Activated B cell treated with CpG ODN at 0.5 μM for 24 hours (primary cell): ENCODE results near the gene QTRT2. TPM values are rescaled to one million over a fixed set of nuclear protein-coding genes. Genes with fewer than 3 reads are reported as not detected.

Experiments used
- ATAC-seq: fragments of 200-7000 bp; cut with Tn5 transposase; one replicate; pipeline ENCODE4 v1.10.0; 2021; ENCODE audit warnings: low read depth, mild to moderate bottlenecking, moderate library complexity
- CTCF ChIA-PET: fragments of 350-600 bp; sonication (Branson Sonifier 250); formaldehyde crosslinking; loops from one replicate; lab custom pipeline; 2021; ENCODE audit warnings: antibody characterized with exemption; lab: Charles Lee
- POLR2A ChIA-PET: fragments of 350-600 bp; sonication (Branson Sonifier 250); formaldehyde crosslinking; loops from one replicate; lab custom pipeline; 2021; ENCODE audit warnings: antibody characterized with exemption; lab: Charles Lee
- DNase-seq: peaks from one replicate; pipeline ENCODE4 v3.0.0; 2022
- H3K27ac Mint-ChIP-seq: one replicate; pipeline ENCODE4 v1.8.0; 2020; ENCODE audit warnings: mixed read lengths
- H3K27me3 Mint-ChIP-seq: one replicate; pipeline ENCODE4 v1.8.0; 2021; ENCODE audit warnings: mixed read lengths
- H3K36me3 Mint-ChIP-seq: one replicate; pipeline ENCODE4 v1.8.0; 2021; ENCODE audit warnings: low read depth, mixed read lengths
- H3K4me1 Mint-ChIP-seq: one replicate; pipeline ENCODE4 v1.8.0; 2021; ENCODE audit warnings: mixed read lengths
- H3K4me3 Mint-ChIP-seq: one replicate; pipeline ENCODE4 v1.8.0; 2020; ENCODE audit warnings: mild to moderate bottlenecking, mixed read lengths
- H3K9me3 Mint-ChIP-seq: one replicate; pipeline ENCODE4 v1.8.0; 2020; ENCODE audit warnings: mixed read lengths
- CTCF ChIP-seq: fragments of 200-600 bp; IDR thresholded peaks from one replicate; pipeline ENCODE4 v1.8.0; 2022; ENCODE audit warnings: antibody characterized with exemption, mild to moderate bottlenecking
- intact Hi-C: fragments of 100-400 bp; cut with micrococcal nuclease; formaldehyde crosslinking; loops from one replicate; pipeline ENCODE4 v1.15.1; 2024
- total RNA-seq: library from RNA; stranded (reverse); gene quantifications from 2 replicates; pipeline ENCODE4 v1.2.3, GENCODE V29; 2022

QTRT2 gene
- total RNA-seq, 1 donor from 2014 or later: 75.5 TPM

- POLR2A ChIA-PET: no interaction called here
- Mint-ChIP-seq H3K4me1 (peaks cover 6% of the 10 kb centered on the region), H3K27ac (no peak overlapping the region), H3K27me3 (no peaks in the 10 kb centered on the region), H3K4me3 (no peak overlapping the region), H3K9me3 (no peaks in the 10 kb centered on the region), H3K36me3 (peaks cover 80% of the 10 kb centered on the region)
- intact Hi-C loops: no loop called here
- no peak for TF ChIP-seq CTCF
- DNase-seq: no peak
- no peak for ATAC-seq
- CTCF ChIA-PET: no interaction called here
Observed at GRCh38 chr3:114068336-114068735, 11.8 kb downstream of the QTRT2 start.

GRCh38 chr3:114071786-114072185 lies 15.2 kb downstream of the QTRT2 start:
- CTCF ChIA-PET: interaction anchor here (1.6 kb wide), 1 partner anchor 336 kb away, joined by 4 read pairs; no protein-coding TSS in a partner anchor
- no peaks in the 10 kb centered on the region for H3K4me1 Mint-ChIP-seq
- ATAC-seq (no peak), DNase-seq (no peak)
- no peak overlapping the region for H3K4me3 Mint-ChIP-seq
- POLR2A ChIA-PET: no interaction called here
- H3K27me3 Mint-ChIP-seq: no peaks in the 10 kb centered on the region
- H3K27ac Mint-ChIP-seq: no peak overlapping the region
- no peak for TF ChIP-seq CTCF
- no peaks in the 10 kb centered on the region for H3K9me3 Mint-ChIP-seq
- intact Hi-C loops: no loop called here
- peaks cover 89% of the 10 kb centered on the region for H3K36me3 Mint-ChIP-seq

- DNase-seq (no peak), ATAC-seq (no peak)
- Mint-ChIP-seq H3K4me1 (no peaks in the 10 kb centered on the region), H3K9me3 (no peaks in the 10 kb centered on the region), H3K27ac (no peak overlapping the region), H3K4me3 (no peak overlapping the region), H3K36me3 (peaks cover 94% of the 10 kb centered on the region), H3K27me3 (no peaks in the 10 kb centered on the region)
- TF ChIP-seq CTCF: no peak
- ChIA-PET CTCF (no interaction called here), POLR2A (no interaction called here)
- intact Hi-C loops: no loop called here
Observed at GRCh38 chr3:114076711-114077110, 20.2 kb downstream of the QTRT2 start.

- TF ChIP-seq CTCF: no peak
- no peak overlapping the region for H3K27ac Mint-ChIP-seq
- no peak overlapping the region for H3K4me3 Mint-ChIP-seq
- ChIA-PET CTCF (interaction anchor here (0.7 kb wide), 1 partner anchor 1044 kb away, joined by 5 read pairs; no protein-coding TSS in a partner anchor), POLR2A (no interaction called here)
- no peaks in the 10 kb centered on the region for H3K27me3 Mint-ChIP-seq
- peaks cover 95% of the 10 kb centered on the region for H3K36me3 Mint-ChIP-seq
- DNase-seq (no peak), ATAC-seq (no peak)
- no peaks in the 10 kb centered on the region for H3K9me3 Mint-ChIP-seq
- intact Hi-C loops: no loop called here
- no peaks in the 10 kb centered on the region for H3K4me1 Mint-ChIP-seq
Observed at GRCh38 chr3:114078126-114078525, 21.6 kb downstream of the QTRT2 start.

GRCh38 chr3:114079761-114080160 lies 23.2 kb downstream of the QTRT2 start:
- H3K4me1 Mint-ChIP-seq: no peaks in the 10 kb centered on the region
- no peak for ATAC-seq
- H3K27me3 Mint-ChIP-seq: no peaks in the 10 kb centered on the region
- peaks cover 94% of the 10 kb centered on the region for H3K36me3 Mint-ChIP-seq
- DNase-seq: no peak
- no peak overlapping the region for H3K4me3 Mint-ChIP-seq
- no peak overlapping the region for H3K27ac Mint-ChIP-seq
- no peak for TF ChIP-seq CTCF
- ChIA-PET CTCF (no interaction called here), POLR2A (no interaction called here)
- intact Hi-C loops: no loop called here
- no peaks in the 10 kb centered on the region for H3K9me3 Mint-ChIP-seq
